Vagina (tissue), 2 donors: ENCODE data around the gene CSTB.

Source experiments
- POLR2A ChIP-seq, 2 donors: fragments of 450-650 bp; IDR thresholded peaks; one replicate each; pipeline ENCODE4 v1.6.1; 2017; ENCODE audit warnings: antibody characterized with exemption in 2 of 2, mild to moderate bottlenecking in 2 of 2, moderate library complexity in 2 of 2
- TF ChIP-seq, protein P1 (sequence below), 3 experiments: fragments of 450-650 bp in 2 of 3; fragments of 200-600 bp in 1 of 3; sonication (generic) in 1 of 3; IDR thresholded peaks; one replicate each; pipeline ENCODE4 v1.5.1; 2017 to 2019; ENCODE audit warnings: antibody characterized with exemption in 3 of 3, mild to moderate bottlenecking in 2 of 3, moderate library complexity in 2 of 3

- TF ChIP-seq, protein P1, sequence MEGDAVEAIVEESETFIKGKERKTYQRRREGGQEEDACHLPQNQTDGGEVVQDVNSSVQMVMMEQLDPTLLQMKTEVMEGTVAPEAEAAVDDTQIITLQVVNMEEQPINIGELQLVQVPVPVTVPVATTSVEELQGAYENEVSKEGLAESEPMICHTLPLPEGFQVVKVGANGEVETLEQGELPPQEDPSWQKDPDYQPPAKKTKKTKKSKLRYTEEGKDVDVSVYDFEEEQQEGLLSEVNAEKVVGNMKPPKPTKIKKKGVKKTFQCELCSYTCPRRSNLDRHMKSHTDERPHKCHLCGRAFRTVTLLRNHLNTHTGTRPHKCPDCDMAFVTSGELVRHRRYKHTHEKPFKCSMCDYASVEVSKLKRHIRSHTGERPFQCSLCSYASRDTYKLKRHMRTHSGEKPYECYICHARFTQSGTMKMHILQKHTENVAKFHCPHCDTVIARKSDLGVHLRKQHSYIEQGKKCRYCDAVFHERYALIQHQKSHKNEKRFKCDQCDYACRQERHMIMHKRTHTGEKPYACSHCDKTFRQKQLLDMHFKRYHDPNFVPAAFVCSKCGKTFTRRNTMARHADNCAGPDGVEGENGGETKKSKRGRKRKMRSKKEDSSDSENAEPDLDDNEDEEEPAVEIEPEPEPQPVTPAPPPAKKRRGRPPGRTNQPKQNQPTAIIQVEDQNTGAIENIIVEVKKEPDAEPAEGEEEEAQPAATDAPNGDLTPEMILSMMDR (IDR thresholded peaks at IDR 0.05): no peak
- TF ChIP-seq POLR2A (IDR thresholded peaks at IDR 0.05): no peak
Observed at GRCh38 chr21:43777953-43778352, 1.8 kb upstream of the CSTB start.
